Lower lobe of right lung (tissue), 2 donors: ENCODE data around the gene LCN1. TPM values are rescaled to one million over a fixed set of nuclear protein-coding genes. Genes with fewer than 3 reads are reported as not detected.

Experiments used
- ATAC-seq, 2 donors: fragments of 200-7000 bp; cut with Tn5 transposase; one replicate each; pipeline ENCODE4 v1.9.1; 2020 to 2022; ENCODE audit warnings: mild to moderate bottlenecking in 2 of 2, moderate library complexity in 2 of 2
- DNase-seq: peaks from one replicate; pipeline ENCODE4 v3.0.0-alpha.2; 2020
- H3K27ac ChIP-seq: fragments of 200-600 bp; one replicate; pipeline ENCODE4 v1.8.0; 2022
- H3K27me3 ChIP-seq: fragments of 200-600 bp; one replicate; pipeline ENCODE4 v1.8.0; 2022; ENCODE audit warnings: low read depth
- H3K36me3 ChIP-seq: fragments of 200-600 bp; one replicate; pipeline ENCODE4 v1.8.0; 2022; ENCODE audit warnings: mild to moderate bottlenecking
- H3K4me1 ChIP-seq: fragments of 200-600 bp; one replicate; pipeline ENCODE4 v1.8.0; 2022
- H3K4me3 ChIP-seq: fragments of 200-600 bp; one replicate; pipeline ENCODE4 v1.8.0; 2022; ENCODE audit warnings: mild to moderate bottlenecking
- H3K9me3 ChIP-seq: fragments of 200-600 bp; one replicate; pipeline ENCODE4 v1.8.0; 2022
- CTCF ChIP-seq: fragments of 200-600 bp; IDR thresholded peaks from one replicate; pipeline ENCODE4 v1.8.0; 2022; ENCODE audit warnings: antibody characterized with exemption, mild to moderate bottlenecking
- intact Hi-C: fragments of 100-400 bp; cut with DNase I; formaldehyde crosslinking; loops from one replicate; pipeline ENCODE4 v1.11.0; 2022
- total RNA-seq: library from RNA; stranded (reverse); fragmentation: NEBNext Ultra II Directional; extraction: Animal tissue kit (Norgen Biotek cat#: 25700); gene quantifications from one replicate; pipeline ENCODE4 v1.2.1, GENCODE V29; 2021
- donor health status: DM: no; HTN: yes; CAD: no; lungs with severe emphysema.

The LCN1 gene
- total RNA-seq, 1 donor from 2014 or later, result not detected

DNA sequence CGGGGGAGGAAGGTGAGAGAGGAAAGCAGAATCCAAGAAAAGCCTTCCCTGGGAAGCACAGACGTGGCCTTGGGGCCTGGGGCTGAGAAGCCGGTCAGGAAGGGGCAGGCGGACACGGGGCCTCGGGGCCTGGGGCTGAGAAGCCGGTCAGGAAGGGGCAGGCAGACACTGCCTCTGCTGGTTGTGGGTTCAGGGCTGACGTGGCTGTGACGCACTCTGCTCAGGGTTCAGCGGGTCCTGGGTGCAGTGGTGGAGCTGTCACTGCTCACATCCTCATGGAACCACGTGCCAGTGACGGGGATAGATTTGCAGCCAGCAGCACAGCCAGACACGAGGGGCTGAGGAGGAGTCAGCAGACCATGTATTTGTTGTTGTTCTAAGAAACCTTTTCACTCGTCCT, 53.1 kb downstream of the LCN1 start:
- no peaks in the 10 kb centered on the region for H3K9me3 ChIP-seq
- no peaks in the 10 kb centered on the region for H3K36me3 ChIP-seq
- H3K27ac ChIP-seq, result no peak overlapping the region
- no peaks in the 10 kb centered on the region for H3K4me1 ChIP-seq
- H3K4me3 ChIP-seq, result no peak overlapping the region
- DNase-seq, result no peak
- intact Hi-C loops, result no loop called here
- no peak for TF ChIP-seq CTCF
- peak in 1 of 2 donors; percentile 30 for ATAC-seq
- H3K27me3 ChIP-seq, result peaks cover 3% of the 10 kb centered on the region

DNA sequence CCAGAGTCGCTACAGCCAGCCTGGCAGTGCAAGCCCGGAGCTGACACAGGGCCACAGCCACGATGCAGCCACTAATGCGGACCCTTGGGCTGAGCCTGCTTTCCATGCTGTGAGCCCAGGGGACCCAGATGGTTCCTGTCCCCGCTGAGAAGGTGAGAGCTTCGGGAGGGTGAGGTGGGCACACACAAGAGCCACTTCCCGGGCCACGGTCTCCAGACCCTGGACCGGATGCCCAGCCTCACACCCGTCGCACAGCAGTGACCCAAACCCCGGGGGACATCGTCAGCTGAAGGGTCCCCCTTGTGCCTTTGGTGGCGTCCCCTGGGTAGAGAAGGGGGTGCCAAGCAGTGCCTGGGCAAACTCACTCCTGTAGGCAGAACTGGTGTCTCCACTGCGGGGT, 53.7 kb downstream of the LCN1 start:
- DNase-seq (no peak), ATAC-seq (peak in 1 of 2 donors; percentile 43)
- H3K4me3 ChIP-seq, result no peak overlapping the region
- H3K9me3 ChIP-seq, result no peaks in the 10 kb centered on the region
- peaks cover 3% of the 10 kb centered on the region for H3K27me3 ChIP-seq
- intact Hi-C loops, result no loop called here
- H3K36me3 ChIP-seq, result no peaks in the 10 kb centered on the region
- H3K27ac ChIP-seq, result no peak overlapping the region
- no peaks in the 10 kb centered on the region for H3K4me1 ChIP-seq
- TF ChIP-seq CTCF, result no peak

Other genes starting within 250 kb of the LCN1 start
- gene PPP1R26, start 41.7 kb upstream of the LCN1 start, total RNA-seq, result 22.8 TPM
- gene MRPS2, start 20.8 kb upstream of the LCN1 start, total RNA-seq, result 21.9 TPM
- gene OBP2A, start 24.7 kb downstream of the LCN1 start, total RNA-seq, result not detected
- not detected for gene PAEP, start 40.3 kb downstream of the LCN1 start, total RNA-seq
- gene GLT6D1, start 118.1 kb downstream of the LCN1 start, total RNA-seq, result not detected
- not detected for gene LCN9, start 141.9 kb downstream of the LCN1 start, total RNA-seq
- not detected for gene SOHLH1, start 178.0 kb downstream of the LCN1 start, total RNA-seq
- 0.35 TPM for gene KCNT1, start 180.7 kb downstream of the LCN1 start, total RNA-seq